GM13976 (cell line): ENCODE data around the gene THBS1.

ENCODE experiments used
- DNase-seq: peaks from one replicate; pipeline ENCODE4 v3.0.0; 2012; ENCODE audit warnings: low spot score
- CTCF ChIP-seq: IDR thresholded peaks from 2 replicates; pipeline ENCODE4 v1.5.1; 2012; ENCODE audit warnings: borderline replicate concordance, mild to moderate bottlenecking; ENCODE audit not compliant: insufficient read depth; ENCODE audit errors: extremely low read depth, missing control alignments, control extremely low read depth
- in situ Hi-C: fragments of 300-500 bp; cut with MboI; formaldehyde crosslinking; loops from one replicate; pipeline ENCODE4 v1.12.0; 2022; ENCODE audit warnings: low sequenced_read_pairs, mixed read lengths, inconsistent platforms; ENCODE audit not compliant: unreplicated experiment

THBS1 gene

GRCh38 chr15:39579487-39580116, 1.3 kb upstream of the THBS1 start:
- no peak for DNase-seq
- no peak for TF ChIP-seq CTCF
- in situ Hi-C loops = loop anchor here (10.0 to 25.0 kb wide), 2 partner anchors 455 to 867 kb away; no protein-coding TSS in a partner anchor

- in situ Hi-C loops = loop anchor here (25.0 kb wide), 1 partner anchor 868 kb away; no protein-coding TSS in a partner anchor
- peak; percentile 97 for TF ChIP-seq CTCF
- DNase-seq = peak; percentile 91
Observed at GRCh38 chr15:39580117-39580484, 778 bp upstream of the THBS1 start.

- in situ Hi-C loops = loop anchor here (25.0 kb wide), 1 partner anchor 869 kb away; no protein-coding TSS in a partner anchor
Observed at GRCh38 chr15:39581242-39581792, 438 bp downstream of the THBS1 start.

GRCh38 chr15:39581793-39582285, 960 bp downstream of the THBS1 start:
- DNase-seq = peak; percentile 42
- in situ Hi-C loops = loop anchor here (25.0 kb wide), 1 partner anchor 870 kb away; no protein-coding TSS in a partner anchor
- no peak for TF ChIP-seq CTCF

More at GRCh38 chr15:39581242-39581792, 438 bp downstream of the THBS1 start:
- peak; percentile 39 for DNase-seq
- no peak for TF ChIP-seq CTCF

- TF ChIP-seq CTCF = no peak
- no peak for DNase-seq
- in situ Hi-C loops = loop anchor here (25.0 kb wide), 1 partner anchor 870 kb away; no protein-coding TSS in a partner anchor
Observed at GRCh38 chr15:39582286-39582976, 1.6 kb downstream of the THBS1 start.

GRCh38 chr15:39582977-39583595, 2.2 kb downstream of the THBS1 start:
- TF ChIP-seq CTCF = no peak
- in situ Hi-C loops = loop anchor here (25.0 kb wide), 1 partner anchor 871 kb away; no protein-coding TSS in a partner anchor
- no peak for DNase-seq
